Endothelial cell of umbilical vein (primary cell): ENCODE measurements around the gene SCN9A. TPM values are rescaled to one million over a fixed set of nuclear protein-coding genes. Genes with fewer than 3 reads are reported as not detected.

Experiments used
- BruUV-seq: library from RNA; stranded (reverse); fragments of 400-500 nt; replicated peaks from 2 replicates; lab custom pipeline; 2021; lab: Mats Ljungman, UMichigan
- CTCF ChIA-PET: fragments of 300-600, 350-600 bp; sonication (Branson Sonifier 250); formaldehyde crosslinking; loops from one replicate; lab custom pipeline; 2021; ENCODE audit warnings: antibody characterized with exemption, inconsistent platforms; lab: Charles Lee
- POLR2A ChIA-PET: fragments of 300-600, 350-600 bp; sonication (Branson Sonifier 250); formaldehyde crosslinking; loops from one replicate; lab custom pipeline; 2021; ENCODE audit warnings: antibody characterized with exemption, inconsistent platforms; lab: Charles Lee
- DNase-seq: peaks from one replicate; pipeline ENCODE4 v3.0.0-alpha.2; 2011; ENCODE audit warnings: low read depth, low spot score
- FAIRE-seq: peaks from 2 replicates; lab custom pipeline; 2011; peaks lifted over from hg19 to GRCh38; lab: Jason Lieb, UNC
- H2AFZ ChIP-seq: 2 replicates; pipeline ENCODE4 v1.6.0; 2012; ENCODE audit warnings: low read depth, low read length, control low read depth, inconsistent platforms
- H3K27ac ChIP-seq: 2 replicates; pipeline ENCODE4 v1.5.1; 2011; ENCODE audit warnings: low read depth, mild to moderate bottlenecking, control low read depth, low read length, moderate library complexity; ENCODE audit not compliant: insufficient read depth
- H3K27me3 ChIP-seq, 2 experiments: 2 replicates each; pipeline versions ENCODE4 v1.6.0 to v1.6.1; 2011; ENCODE audit warnings: low read length in 2 of 2, mixed read lengths in 1 of 2; ENCODE audit not compliant: control insufficient read depth in 2 of 2, insufficient read depth in 2 of 2
- H3K36me3 ChIP-seq, 2 experiments: 2 replicates in 1 of 2; 3 replicates in 1 of 2; pipeline ENCODE4 v1.5.1; 2011; ENCODE audit warnings: low read length in 2 of 2, mild to moderate bottlenecking in 1 of 2, moderate library complexity in 1 of 2; ENCODE audit not compliant: control insufficient read depth in 2 of 2, insufficient read depth in 2 of 2; ENCODE audit errors: extremely low read depth in 1 of 2
- H3K4me1 ChIP-seq: 3 replicates; pipeline ENCODE4 v1.5.1; 2011; ENCODE audit warnings: mild to moderate bottlenecking, low read length; ENCODE audit not compliant: control insufficient read depth, insufficient read depth; ENCODE audit errors: extremely low read depth
- H3K4me2 ChIP-seq: 2 replicates; pipeline ENCODE4 v1.6.1; 2011; ENCODE audit warnings: low read length, control low read depth, mixed read lengths; ENCODE audit not compliant: insufficient read depth
- H3K4me3 ChIP-seq, 3 experiments: fragments of 200-600 bp in 1 of 3; sonication (generic), shearing (Covaris generic) in 1 of 3; replicated peaks in 1 of 3; 2 replicates each; pipeline ENCODE4 v1.5.1; 2011 to 2016; ENCODE audit warnings: control low read depth in 3 of 3, low read length in 3 of 3, mild to moderate bottlenecking in 2 of 3, inconsistent platforms in 1 of 3, low read depth in 1 of 3, moderate library complexity in 1 of 3; ENCODE audit not compliant: insufficient read depth in 1 of 3
- H3K79me2 ChIP-seq: 2 replicates; pipeline ENCODE4 v1.6.0; 2012; ENCODE audit warnings: low read length, inconsistent platforms; ENCODE audit not compliant: control insufficient read depth, insufficient read depth
- H3K9ac ChIP-seq: replicated peaks from 2 replicates; pipeline ENCODE3; 2011; ENCODE audit warnings: low read length, control low read depth; ENCODE audit not compliant: insufficient read depth; ENCODE audit errors: extremely low read depth
- H3K9me1 ChIP-seq: replicated peaks from 3 replicates; pipeline ENCODE4 v1.6.0; 2011; ENCODE audit warnings: mild to moderate bottlenecking, low read length; ENCODE audit not compliant: control insufficient read depth, insufficient read depth; ENCODE audit errors: extremely low read depth
- H3K9me3 ChIP-seq: replicated peaks from 2 replicates; pipeline ENCODE4 v1.5.1; 2012; ENCODE audit warnings: low read length, inconsistent platforms; ENCODE audit not compliant: control insufficient read depth, insufficient read depth
- H4K20me1 ChIP-seq: replicated peaks from 2 replicates; pipeline ENCODE3; 2011; ENCODE audit warnings: mild to moderate bottlenecking, low read length; ENCODE audit not compliant: control insufficient read depth, insufficient read depth; ENCODE audit errors: extremely low read depth
- CTCF ChIP-seq, 2 donors: IDR thresholded peaks; 1 replicate in 1 of 2; 2 replicates in 1 of 2; pipeline ENCODE4 v1.5.1; 2011; ENCODE audit warnings: low read length in 2 of 2, mild to moderate bottlenecking in 2 of 2, moderate library complexity in 2 of 2, control low read depth in 1 of 2, inconsistent platforms in 1 of 2, low read depth in 1 of 2; ENCODE audit not compliant: insufficient read depth in 1 of 2; ENCODE audit errors: extremely low read depth in 1 of 2
- EZH2 ChIP-seq: IDR thresholded peaks from 2 replicates; pipeline ENCODE4 v1.6.1; 2012; ENCODE audit warnings: borderline replicate concordance, low read depth, mild to moderate bottlenecking, moderate library complexity, low read length, inconsistent platforms; ENCODE audit not compliant: severe bottlenecking
- FOS ChIP-seq: IDR thresholded peaks from 2 replicates; pipeline ENCODE4 v1.6.1; 2011; ENCODE audit warnings: mild to moderate bottlenecking, low read length, moderate library complexity, borderline replicate concordance; ENCODE audit not compliant: insufficient read depth
- GATA2 ChIP-seq: IDR thresholded peaks from 2 replicates; pipeline ENCODE4 v1.7.0; 2011; ENCODE audit warnings: low read depth, mild to moderate bottlenecking, moderate library complexity, mixed read lengths, low read length; ENCODE audit not compliant: insufficient read length, insufficient read depth
- JUN ChIP-seq: IDR thresholded peaks from 2 replicates; pipeline ENCODE4 v1.6.1; 2011; ENCODE audit warnings: borderline replicate concordance, low read depth; ENCODE audit not compliant: insufficient read length, insufficient read depth
- MAX ChIP-seq: IDR thresholded peaks from 2 replicates; pipeline ENCODE4 v1.6.1; 2011; ENCODE audit not compliant: insufficient read depth, insufficient read length
- MYC ChIP-seq: IDR thresholded peaks from one replicate; pipeline ENCODE4 v1.6.1; 2011; ENCODE audit warnings: mild to moderate bottlenecking, low read depth, low read length
- POLR2A ChIP-seq: IDR thresholded peaks from 2 replicates; pipeline ENCODE4 v1.6.1; 2012; ENCODE audit warnings: low read depth, mild to moderate bottlenecking, control low read depth, low read length
- POLR2AphosphoS5 ChIP-seq: IDR thresholded peaks from 2 replicates; pipeline ENCODE4 v1.6.1; 2012; ENCODE audit warnings: low read depth, mild to moderate bottlenecking, control low read depth, low read length, moderate library complexity; ENCODE audit not compliant: insufficient read depth
- dilution Hi-C: fragments of 300-500 bp; cut with MboI; formaldehyde crosslinking; loops from one replicate; pipeline ENCODE4 v1.15.0; 2019; ENCODE audit warnings: low sequenced_read_pairs; ENCODE audit not compliant: extremely low pct_ligation_motif_present
- intact Hi-C: fragments of 100-400 bp; cut with micrococcal nuclease; formaldehyde crosslinking; loops from one replicate; pipeline ENCODE4 v1.10.0; 2022
- polyA plus RNA-seq, 4 experiments: library from polyadenylated mRNA; depleted of rRNA in 3 of 4; stranded (reverse) in 3 of 4; unstranded in 1 of 4; fragments of >200 nt; gene quantifications; 2 replicates each; pipeline versions ENCODE4 v1.2.1 to v1.2.3, GENCODE V29; 2011 to 2012; ENCODE audit warnings: missing spikeins in 1 of 4
- total RNA-seq: library from RNA; stranded (reverse); gene quantifications from 2 replicates; pipeline ENCODE4 v1.2.3, GENCODE V29; 2021

SCN9A gene
- total and polyA plus RNA-seq, 2 donors (not counting 3 experiments of a cell fraction or from before 2014, with no cell fraction given): 0.88 to 1.6 TPM

GRCh38 chr2:166242309-166242708, 133.4 kb downstream of the SCN9A start:
- ChIA-PET CTCF (interaction anchor here (1.4 kb wide), 1 partner anchor 10 kb away, joined by 3 read pairs; no protein-coding TSS in a partner anchor), POLR2A (no interaction called here)
- Histone ChIP-seq H3K79me2 (no peaks in the 10 kb centered on the region), H3K27me3 (no peaks in the 10 kb centered on the region), H3K9me1 (no peaks in the 10 kb centered on the region), H3K36me3 (no peaks in the 10 kb centered on the region), H3K4me1 (peaks cover 28% of the 10 kb centered on the region), H3K9ac (no peak overlapping the region), H3K27ac (no peak overlapping the region), H3K9me3 (no peaks in the 10 kb centered on the region), H4K20me1 (no peaks in the 10 kb centered on the region), H3K4me3 (no peak overlapping the region), H3K4me2 (no peak overlapping the region), H2AFZ (no peak overlapping the region)
- DNase-seq (no peak), FAIRE-seq (no peak)
- intact Hi-C loops (no loop called here), dilution Hi-C loops (no loop called here)
- BruUV-seq: no TSS peak
- TF ChIP-seq CTCF (IDR thresholded peaks at IDR 0.05; ENCODE audit: extremely low read depth in 1 of 2, insufficient read depth in 1 of 2, low read depth in 1 of 2, low read length in 2 of 2) (no peak), POLR2A (no peak), MYC (no peak), EZH2 (no peak), JUN (no peak), GATA2 (no peak), POLR2AphosphoS5 (no peak), MAX (no peak), FOS (no peak)
